ENCODE results near the gene NINL. TPM values are rescaled to one million over a fixed set of nuclear protein-coding genes. Genes with fewer than 3 reads are reported as not detected.

Gene NINL
- polyA plus RNA-seq, 1 donor (not counting 4 experiments of a cell fraction or from before 2014, with no cell fraction given): 0.79 TPM

GRCh38 chr20:25496165-25496967, 89.0 kb downstream of the NINL start:
- no peak for TF ChIP-seq CTCF (optimal IDR thresholded peaks at IDR 0.05 in 1 of 3, IDR thresholded peaks at IDR 0.05 in 1 of 3, conservative IDR thresholded peaks at IDR 0.05 in 1 of 3; ENCODE audit: extremely low read depth in 1 of 3, insufficient read depth in 2 of 3, low read length in 3 of 3)
- TF ChIP-seq EZH2 (IDR thresholded peaks at IDR 0.05; ENCODE audit: low read length): no peak
- no peak overlapping the region for H3K4me2 ChIP-seq (ENCODE audit: control insufficient read depth, extremely low read depth, insufficient read depth, low read depth, low read length)
- no peaks in the 10 kb centered on the region for H3K36me3 ChIP-seq (ENCODE audit: control insufficient read depth in 2 of 2, extremely low read depth in 1 of 2, insufficient read depth in 2 of 2, low read length in 2 of 2)
- dilution Hi-C loops (cut with MboI; ENCODE audit: extremely low pct_ligation_motif_present, low sequenced_read_pairs): no loop called here
- no peak overlapping the region for H3K9ac ChIP-seq (ENCODE audit: control insufficient read depth, extremely low read depth, insufficient read depth, low read length)
- H2AFZ ChIP-seq (ENCODE audit: control insufficient read depth, low read length): no peak overlapping the region
- no peaks in the 10 kb centered on the region for H3K9me3 ChIP-seq (ENCODE audit: control insufficient read depth, low read depth, low read length)
- peaks cover 21% of the 10 kb centered on the region for H3K27me3 ChIP-seq (ENCODE audit: control insufficient read depth, extremely low read depth, insufficient read depth, low read length)
- no peak overlapping the region for H3K4me3 ChIP-seq (ENCODE audit: control insufficient read depth in 2 of 3, extremely low read depth in 1 of 3, insufficient read depth in 2 of 3, low read depth in 1 of 3, low read length in 3 of 3)
- DNase-seq (ENCODE audit: low read depth, low spot score) (no peak), FAIRE-seq (no peak)
- no peaks in the 10 kb centered on the region for H3K79me2 ChIP-seq (ENCODE audit: control insufficient read depth, insufficient read depth, low read length)
- no peak overlapping the region for H3K27ac ChIP-seq (ENCODE audit: control insufficient read depth, insufficient read depth, low read length)
- H3K9me1 ChIP-seq (ENCODE audit: control insufficient read depth, extremely low read depth, insufficient read depth, low read length): no peaks in the 10 kb centered on the region
- H4K20me1 ChIP-seq (ENCODE audit: control insufficient read depth, extremely low read depth, insufficient read depth, low read length): no peaks in the 10 kb centered on the region
- peaks cover 13% of the 10 kb centered on the region for H3K4me1 ChIP-seq (ENCODE audit: control insufficient read depth, extremely low read depth, insufficient read depth, low read length)

GRCh38 chr20:25495189-25495824, 90.0 kb downstream of the NINL start:
- DNase-seq (ENCODE audit: low read depth, low spot score) (no peak), FAIRE-seq (no peak)
- Histone ChIP-seq H3K4me3 (ENCODE audit: control insufficient read depth in 2 of 3, extremely low read depth in 1 of 3, insufficient read depth in 2 of 3, low read depth in 1 of 3, low read length in 3 of 3) (no peak overlapping the region), H4K20me1 (ENCODE audit: control insufficient read depth, extremely low read depth, insufficient read depth, low read length) (no peaks in the 10 kb centered on the region), H3K4me1 (ENCODE audit: control insufficient read depth, extremely low read depth, insufficient read depth, low read length) (peaks cover 13% of the 10 kb centered on the region), H2AFZ (ENCODE audit: control insufficient read depth, low read length) (no peak overlapping the region), H3K4me2 (ENCODE audit: control insufficient read depth, extremely low read depth, insufficient read depth, low read depth, low read length) (no peak overlapping the region), H3K9me1 (ENCODE audit: control insufficient read depth, extremely low read depth, insufficient read depth, low read length) (no peaks in the 10 kb centered on the region), H3K9me3 (ENCODE audit: control insufficient read depth, low read depth, low read length) (no peaks in the 10 kb centered on the region), H3K27me3 (ENCODE audit: control insufficient read depth, extremely low read depth, insufficient read depth, low read length) (peaks cover 21% of the 10 kb centered on the region), H3K27ac (ENCODE audit: control insufficient read depth, insufficient read depth, low read length) (no peak overlapping the region), H3K9ac (ENCODE audit: control insufficient read depth, extremely low read depth, insufficient read depth, low read length) (no peak overlapping the region), H3K36me3 (ENCODE audit: control insufficient read depth in 2 of 2, extremely low read depth in 1 of 2, insufficient read depth in 2 of 2, low read length in 2 of 2) (no peaks in the 10 kb centered on the region), H3K79me2 (ENCODE audit: control insufficient read depth, insufficient read depth, low read length) (no peaks in the 10 kb centered on the region)
- dilution Hi-C loops (cut with MboI; ENCODE audit: extremely low pct_ligation_motif_present, low sequenced_read_pairs): no loop called here
- no peak for TF ChIP-seq CTCF (optimal IDR thresholded peaks at IDR 0.05 in 1 of 3, IDR thresholded peaks at IDR 0.05 in 1 of 3, conservative IDR thresholded peaks at IDR 0.05 in 1 of 3; ENCODE audit: extremely low read depth in 1 of 3, insufficient read depth in 2 of 3, low read length in 3 of 3)
- no peak for TF ChIP-seq EZH2 (IDR thresholded peaks at IDR 0.05; ENCODE audit: low read length)
